Stimulated activated CD8-positive, alpha-beta memory T cell treated with anti-CD3 and anti-CD28 coated beads, Interleukin-4, amount 100 ng/mL, for 4 hours (primary cell): ENCODE measurements around the gene SNRNP25.

ENCODE experiments used
- DNase-seq, 2 donors: peaks; one replicate each; pipeline ENCODE4 v3.0.0-alpha.2; 2020; ENCODE audit warnings: low read depth in 2 of 2, low spot score in 1 of 2

SNRNP25 gene

GRCh38 chr16:62968-63391 is 9.4 kb downstream of the SNRNP25 start:
- DNase-seq = no peak

GRCh38 chr16:63466-63865 is 9.8 kb downstream of the SNRNP25 start:
- no peak for DNase-seq

- DNase-seq = no peak
Observed at GRCh38 chr16:63998-64913, 10.6 kb downstream of the SNRNP25 start.

GRCh38 chr16:64914-65255 is 11.3 kb downstream of the SNRNP25 start:
- DNase-seq = no peak

- peak; percentile 65 to 80 for DNase-seq
Observed at GRCh38 chr16:65745-66144, 12.1 kb downstream of the SNRNP25 start.

GRCh38 chr16:66309-67182 is 12.9 kb downstream of the SNRNP25 start:
- DNase-seq = no peak

GRCh38 chr16:67183-67791 is 13.7 kb downstream of the SNRNP25 start:
- no peak for DNase-seq

GRCh38 chr16:67884-68789 is 14.5 kb downstream of the SNRNP25 start:
- no peak for DNase-seq

GRCh38 chr16:69181-69580 is 15.6 kb downstream of the SNRNP25 start:
- no peak for DNase-seq

- no peak for DNase-seq
Observed at GRCh38 chr16:71210-71539, 17.5 kb downstream of the SNRNP25 start.

GRCh38 chr16:71540-72401 is 18.1 kb downstream of the SNRNP25 start:
- DNase-seq = no peak

- no peak for DNase-seq
Observed at GRCh38 chr16:72561-73548, 19.2 kb downstream of the SNRNP25 start, which contains the start of gene RHBDF1. Gene RHBDF1, minus strand, starts transcription at chr16:72631. Its CDS starts 7,616 bp downstream, at chr16:65015.

GRCh38 chr16:74051-74746 is 20.6 kb downstream of the SNRNP25 start:
- DNase-seq = no peak

GRCh38 chr16:74747-75334 is 21.2 kb downstream of the SNRNP25 start:
- DNase-seq = no peak

- no peak for DNase-seq
Observed at GRCh38 chr16:75580-76501, 22.2 kb downstream of the SNRNP25 start.

GRCh38 chr16:76535-77272 is 23.1 kb downstream of the SNRNP25 start:
- no peak for DNase-seq
